Breast epithelium (tissue), 4 donors: ENCODE results near the gene LPCAT2. TPM values are rescaled to one million over a fixed set of nuclear protein-coding genes. Genes with fewer than 3 reads are reported as not detected.

Experiments used
- DNase-seq, 2 donors: peaks; one replicate each; pipeline ENCODE4 v3.0.0-alpha.2; 2019; ENCODE audit warnings: low spot score in 2 of 2
- H3K27ac ChIP-seq, 2 donors: fragments of 200-600 bp; sonication (generic) in 1 of 2; one replicate each; pipeline ENCODE4 v1.5.1; 2016 to 2019; ENCODE audit warnings: mild to moderate bottlenecking in 1 of 2
- H3K27me3 ChIP-seq, 2 donors: fragments of 200-600 bp; sonication (generic) in 1 of 2; one replicate each; pipeline versions ENCODE4 v1.5.1 to v1.6.0; 2017 to 2019; ENCODE audit warnings: control low read depth in 1 of 2, mild to moderate bottlenecking in 1 of 2
- H3K36me3 ChIP-seq: fragments of 200-600 bp; one replicate; pipeline ENCODE4 v1.5.1; 2019
- H3K4me1 ChIP-seq, 2 donors: fragments of 200-600 bp; sonication (generic); one replicate each; pipeline ENCODE4 v1.5.1; 2016 to 2019; ENCODE audit warnings: control low read depth in 1 of 2
- H3K4me3 ChIP-seq, 3 donors: fragments of 200-600 bp; sonication (generic); 1 replicate in 2 of 3; 2 replicates in 1 of 3; pipeline ENCODE4 v1.5.1; 2016 to 2019; ENCODE audit warnings: mild to moderate bottlenecking in 3 of 3, moderate library complexity in 2 of 3
- H3K9me3 ChIP-seq, 2 donors: fragments of 200-600 bp; sonication (generic) in 1 of 2; one replicate each; pipeline ENCODE4 v1.5.1; 2016 to 2019; ENCODE audit warnings: control low read depth in 1 of 2
- CTCF ChIP-seq, 3 donors: fragments of 450-650 bp; IDR thresholded peaks; one replicate each; pipeline ENCODE4 v1.5.1; 2016 to 2017; ENCODE audit warnings: antibody characterized with exemption in 3 of 3, mild to moderate bottlenecking in 3 of 3, moderate library complexity in 3 of 3
- POLR2A ChIP-seq: fragments of 450-650 bp; IDR thresholded peaks from one replicate; pipeline ENCODE4 v1.6.1; 2016; ENCODE audit warnings: antibody characterized with exemption, mild to moderate bottlenecking, moderate library complexity
- POLR2AphosphoS5 ChIP-seq, 3 donors: sonication (generic); formaldehyde crosslinking; IDR thresholded peaks; one replicate each; pipeline ENCODE4 v1.6.1; 2017; ENCODE audit warnings: antibody characterized with exemption in 3 of 3
- intact Hi-C: fragments of 100-400 bp; cut with DNase I; formaldehyde crosslinking; loops from one replicate; pipeline ENCODE4 v1.15.1; 2023; ENCODE audit warnings: low total_unique reads
- total RNA-seq, 3 donors: library from RNA; depleted of rRNA; stranded (reverse); fragments of >200 nt; gene quantifications; one replicate each; pipeline ENCODE4 v1.1.0, GENCODE V29; 2016

The LPCAT2 gene
- total RNA-seq, 3 donors from 2014 or later, result 12.3 to 35.9 (median 24.3) TPM

GRCh38 chr16:55565086-55565485 is 56.2 kb downstream of the LPCAT2 start:
- no peaks in the 10 kb centered on the region for H3K36me3 ChIP-seq
- TF ChIP-seq POLR2AphosphoS5 (IDR thresholded peaks at IDR 0.05), result no peak
- intact Hi-C loops, result no loop called here
- no peaks in the 10 kb centered on the region for H3K27me3 ChIP-seq
- H3K4me3 ChIP-seq, result no peak overlapping the region
- no peaks in the 10 kb centered on the region for H3K9me3 ChIP-seq
- DNase-seq, result no peak
- H3K4me1 ChIP-seq, result peaks cover 0 to under 1% of the 10 kb centered on the region in 2 donors
- H3K27ac ChIP-seq, result no peak overlapping the region

- Histone ChIP-seq H3K36me3 (no peaks in the 10 kb centered on the region), H3K4me3 (no peak within 1 kb of the TSS), H3K27ac (peak within 1 kb of the TSS in 1 of 2 donors; percentile 34), H3K27me3 (no peaks in the 10 kb centered on the region), H3K4me1 (no peaks in the 10 kb centered on the region), H3K9me3 (no peaks in the 10 kb centered on the region)
- intact Hi-C loops, result no loop called here
- TF ChIP-seq CTCF (IDR thresholded peaks at IDR 0.05), result no peak
- no peak for TF ChIP-seq POLR2A
- no peak for TF ChIP-seq POLR2AphosphoS5 (IDR thresholded peaks at IDR 0.05)
- no peak for DNase-seq
Measured at GRCh38 chr16:55566432-55567175, 57.7 kb downstream of the LPCAT2 start, which contains the start of gene CAPNS2. TSS of gene CAPNS2 (plus strand) at chr16:55566684. CDS start at chr16:55566757, 73 bp downstream.

- DNase-seq, result no peak
- Histone ChIP-seq H3K36me3 (no peaks in the 10 kb centered on the region), H3K27me3 (no peaks in the 10 kb centered on the region), H3K9me3 (no peaks in the 10 kb centered on the region), H3K27ac (peak overlapping the region in 1 of 2 donors; percentile 34), H3K4me3 (no peak overlapping the region), H3K4me1 (no peaks in the 10 kb centered on the region)
- TF ChIP-seq CTCF (IDR thresholded peaks at IDR 0.05) (no peak), POLR2A (no peak), POLR2AphosphoS5 (IDR thresholded peaks at IDR 0.05) (no peak)
- intact Hi-C loops, result no loop called here
Measured at GRCh38 chr16:55567382-55567781, 58.5 kb downstream of the LPCAT2 start.

- H3K9me3 ChIP-seq, result no peaks in the 10 kb centered on the region
- no peak for DNase-seq
- TF ChIP-seq CTCF (IDR thresholded peaks at IDR 0.05) (no peak), POLR2A (no peak), POLR2AphosphoS5 (IDR thresholded peaks at IDR 0.05) (no peak)
- no peaks in the 10 kb centered on the region for H3K36me3 ChIP-seq
- no peak overlapping the region for H3K4me3 ChIP-seq
- no peaks in the 10 kb centered on the region for H3K27me3 ChIP-seq
- intact Hi-C loops, result no loop called here
- H3K4me1 ChIP-seq, result no peaks in the 10 kb centered on the region
- peak overlapping the region; percentile 56 to 59 for H3K27ac ChIP-seq
Measured at GRCh38 chr16:55568207-55568606, 59.3 kb downstream of the LPCAT2 start.

GRCh38 chr16:55569025-55569424 is 60.2 kb downstream of the LPCAT2 start:
- Histone ChIP-seq H3K4me3 (no peak overlapping the region), H3K27ac (peak overlapping the region in 1 of 2 donors; percentile 59), H3K4me1 (no peaks in the 10 kb centered on the region), H3K9me3 (no peaks in the 10 kb centered on the region), H3K36me3 (no peaks in the 10 kb centered on the region), H3K27me3 (no peaks in the 10 kb centered on the region)
- intact Hi-C loops, result no loop called here
- TF ChIP-seq POLR2A (no peak), CTCF (IDR thresholded peaks at IDR 0.05) (no peak), POLR2AphosphoS5 (IDR thresholded peaks at IDR 0.05) (no peak)
- DNase-seq, result no peak
